GM21390 (cell line): ENCODE measurements around the gene CACTIN.

Source experiments
- ATAC-seq: cut with Tn5 transposase; IDR thresholded peaks from one replicate; pipeline ENCODE4 v1.9.1; 2021; ENCODE audit not compliant: unreplicated experiment

The CACTIN gene

GRCh38 chr19:3646336-3647092 is 19.9 kb upstream of the CACTIN start:
- ATAC-seq, result no peak

GRCh38 chr19:3645726-3646125 is 19.1 kb upstream of the CACTIN start:
- no peak for ATAC-seq

DNA sequence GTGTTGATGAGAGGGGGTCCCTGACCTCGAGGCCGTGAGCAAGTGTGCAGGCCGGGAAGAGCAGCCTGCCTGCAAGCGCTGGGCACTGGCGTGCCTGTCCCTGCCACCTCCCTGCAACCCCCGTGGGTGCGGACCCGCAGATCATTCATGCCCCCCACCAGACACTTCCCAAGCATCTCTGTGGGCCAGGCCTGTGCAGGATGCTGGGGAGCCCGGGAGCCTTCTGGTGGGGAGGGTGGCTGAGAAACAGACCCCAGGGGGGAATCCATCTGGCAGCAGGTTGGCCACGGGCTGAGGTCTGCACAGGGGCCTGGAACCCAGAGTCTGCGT is 18.4 kb upstream of the CACTIN start:
- ATAC-seq, result no peak

GRCh38 chr19:3644351-3645066 is 17.9 kb upstream of the CACTIN start:
- no peak for ATAC-seq

DNA sequence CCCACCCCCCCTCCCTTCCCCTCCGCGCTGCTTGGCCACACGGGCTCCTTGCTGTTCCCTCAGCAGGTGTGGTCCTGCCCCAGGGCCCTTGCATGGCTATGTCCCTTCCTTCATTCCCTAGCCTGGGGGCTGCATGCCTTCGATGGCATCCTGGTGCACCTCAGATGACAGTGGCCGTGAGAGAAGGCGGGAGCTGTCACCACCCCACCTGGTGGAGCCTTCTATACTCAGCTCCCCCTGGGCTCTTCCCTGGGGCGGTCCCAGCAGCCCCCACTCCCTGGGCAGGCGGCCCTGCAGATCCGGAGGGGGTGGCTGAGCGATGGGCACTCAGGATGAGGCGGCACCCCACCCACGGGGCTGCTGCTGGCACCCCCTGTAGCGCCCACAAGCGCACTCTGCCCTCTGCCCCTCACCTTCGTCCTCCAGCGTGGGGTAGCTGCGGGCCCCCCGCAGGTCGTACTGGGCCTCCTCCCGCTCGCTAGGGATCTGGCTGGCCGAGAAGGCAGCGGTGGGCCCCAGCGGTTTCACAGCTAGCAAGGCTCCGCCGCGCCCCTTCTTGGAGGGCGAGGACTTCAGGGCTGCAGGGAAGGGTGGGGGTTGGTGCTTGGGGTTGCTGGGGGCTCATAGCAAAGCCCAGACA is 17.2 kb upstream of the CACTIN start:
- ATAC-seq, result no peak

DNA sequence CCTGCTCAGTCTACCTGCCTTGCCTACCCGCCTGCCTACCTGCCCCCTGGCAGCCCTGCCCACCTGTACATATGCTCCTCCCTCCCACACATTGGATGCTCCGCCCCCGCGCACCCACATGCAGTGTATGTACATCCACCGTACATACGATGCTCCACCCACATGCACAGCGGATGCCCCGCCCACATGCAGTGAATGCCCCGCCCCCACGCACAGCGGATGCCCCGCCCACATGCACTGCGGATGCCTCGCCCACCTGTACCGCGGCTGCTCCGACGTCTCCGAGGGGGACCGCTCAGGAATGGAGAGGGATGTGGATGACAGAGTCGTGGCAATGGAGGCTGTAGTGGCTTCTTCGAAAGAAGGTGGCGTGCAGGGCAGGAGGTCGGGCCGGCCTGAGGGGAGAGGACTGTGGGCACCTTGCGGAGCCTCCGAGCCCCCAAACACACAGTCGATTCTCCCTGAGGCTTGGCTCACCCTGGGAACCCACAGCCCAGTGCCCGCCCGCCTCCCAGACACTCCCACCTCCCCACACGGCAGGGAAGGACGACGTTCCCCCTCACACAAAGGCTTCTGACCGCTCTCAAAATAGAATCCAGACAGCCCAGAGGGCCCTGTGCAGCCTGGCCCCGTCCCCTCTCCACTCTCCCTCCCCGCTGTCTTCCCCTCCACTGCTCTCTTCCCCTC is 16.5 kb upstream of the CACTIN start:
- no peak for ATAC-seq

- ATAC-seq, result no peak
Measured at GRCh38 chr19:3642296-3642695, 15.7 kb upstream of the CACTIN start.

GRCh38 chr19:3641515-3642269 is 15.1 kb upstream of the CACTIN start:
- ATAC-seq, result no peak

- ATAC-seq, result no peak
Measured at GRCh38 chr19:3639479-3639878, 12.9 kb upstream of the CACTIN start.

DNA sequence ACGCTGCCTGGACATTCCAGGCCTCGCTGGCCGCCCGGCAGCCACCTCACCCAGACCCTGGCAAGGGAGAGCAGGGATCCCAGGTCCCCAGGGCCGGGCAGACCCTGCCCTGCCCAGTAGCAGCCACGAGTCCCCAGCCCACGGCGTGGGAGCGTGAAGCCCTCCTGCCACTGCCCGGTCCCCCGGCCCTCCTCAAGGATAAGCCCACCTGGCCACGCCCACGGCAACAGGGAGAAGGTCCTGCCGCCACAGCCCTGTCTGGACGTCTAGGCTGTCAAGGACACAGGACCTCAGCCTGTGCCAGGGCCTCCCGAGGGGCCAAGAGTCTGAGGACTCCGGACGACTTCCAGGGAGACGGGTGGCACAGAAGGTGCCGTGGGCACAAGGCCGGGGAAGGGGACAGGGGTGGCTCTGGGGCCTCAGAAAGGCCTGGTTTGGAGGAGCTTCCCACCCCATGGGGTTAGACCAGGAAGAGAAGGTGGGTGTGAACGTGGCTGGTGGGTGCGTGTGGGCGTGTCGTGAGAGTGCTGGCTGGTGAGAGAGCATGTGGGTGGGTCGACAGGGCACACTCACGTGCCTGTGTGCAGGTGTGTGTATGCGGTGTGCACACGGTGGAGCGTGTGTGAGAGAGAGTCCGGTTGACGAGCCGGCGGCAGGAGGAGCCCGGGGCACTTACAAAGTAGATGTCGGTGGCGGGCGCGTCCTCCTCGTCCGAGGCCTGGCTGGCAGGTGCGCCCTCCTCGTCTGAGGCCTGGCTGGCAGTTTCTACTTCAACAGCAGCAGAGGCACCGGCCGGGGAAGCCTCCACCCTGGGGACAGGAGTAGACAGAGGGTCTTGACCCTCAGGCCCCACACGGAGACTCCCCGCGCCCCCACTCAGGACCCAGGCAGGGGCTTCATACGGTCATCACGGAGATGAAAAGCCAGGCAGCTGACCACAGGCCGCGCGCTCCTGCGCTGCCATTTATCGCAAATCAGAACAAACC is 11.9 kb upstream of the CACTIN start:
- ATAC-seq, result no peak

- no peak for ATAC-seq
Measured at GRCh38 chr19:3637621-3638020, 11.0 kb upstream of the CACTIN start.

DNA sequence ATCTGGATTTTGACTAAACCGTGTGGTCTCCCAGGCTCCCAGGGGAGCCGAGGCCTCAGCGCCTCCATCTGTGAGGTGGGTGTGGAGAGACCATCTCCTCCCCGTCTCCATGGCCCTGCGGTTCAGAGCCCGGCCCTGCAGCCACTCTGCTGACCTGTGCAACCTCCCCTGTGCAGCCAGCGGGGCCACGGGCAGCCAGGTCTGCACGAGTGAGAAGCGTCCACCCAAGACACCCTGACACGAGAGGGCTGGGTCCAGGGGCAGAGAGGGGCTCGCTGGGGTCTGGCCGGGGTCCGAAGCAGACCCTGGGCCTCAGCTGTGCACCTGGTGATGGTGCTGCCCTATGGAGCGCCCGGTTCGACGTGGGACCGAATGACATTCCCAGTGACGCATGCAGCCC is 10.4 kb upstream of the CACTIN start:
- ATAC-seq, result no peak

DNA sequence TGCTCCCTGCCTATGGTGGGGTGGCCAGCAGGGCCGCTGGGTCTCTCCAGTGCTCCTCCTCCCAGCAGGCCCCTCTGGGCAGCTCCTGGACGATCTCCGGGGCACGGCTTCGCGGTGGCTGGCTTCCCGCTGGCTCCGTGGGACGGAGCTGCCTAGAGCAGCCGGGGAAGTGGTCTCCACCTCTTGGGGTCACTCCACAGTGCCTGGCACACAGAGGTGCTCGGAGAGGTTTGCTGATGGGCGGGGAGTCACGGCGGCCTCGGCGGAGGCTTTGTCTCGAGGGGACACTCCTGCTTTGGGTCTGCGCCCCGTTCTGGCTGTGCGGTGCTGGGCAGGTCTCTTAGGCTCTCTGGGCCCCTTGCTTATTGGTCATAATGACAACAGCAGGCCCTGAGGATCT is 9.9 kb upstream of the CACTIN start:
- no peak for ATAC-seq

- no peak for ATAC-seq
Measured at GRCh38 chr19:3634496-3635045, 8.0 kb upstream of the CACTIN start.

DNA sequence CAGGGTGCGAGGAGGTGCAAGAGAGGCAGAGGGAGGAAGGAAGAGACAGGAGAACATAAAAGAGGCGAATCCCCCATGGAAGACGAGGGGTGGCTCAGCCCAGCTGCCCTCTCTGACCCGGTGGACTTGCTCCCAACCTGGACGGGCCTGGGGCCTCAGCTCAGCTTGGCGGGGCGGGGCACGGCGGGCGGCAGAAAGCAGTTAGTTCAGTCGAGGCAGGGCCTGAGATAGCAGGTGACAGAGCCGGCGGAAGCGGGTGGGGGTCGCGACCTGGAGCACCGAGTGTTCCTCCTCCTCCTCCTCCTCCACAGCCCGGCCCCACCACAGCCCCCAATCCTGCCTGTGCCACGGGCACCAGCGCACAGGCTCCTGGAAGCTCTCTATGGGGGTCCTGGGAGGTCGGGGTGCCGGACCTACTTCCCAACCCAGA is 7.0 kb upstream of the CACTIN start:
- no peak for ATAC-seq

- ATAC-seq, result no peak
Measured at GRCh38 chr19:3632739-3633558, 6.4 kb upstream of the CACTIN start.

DNA sequence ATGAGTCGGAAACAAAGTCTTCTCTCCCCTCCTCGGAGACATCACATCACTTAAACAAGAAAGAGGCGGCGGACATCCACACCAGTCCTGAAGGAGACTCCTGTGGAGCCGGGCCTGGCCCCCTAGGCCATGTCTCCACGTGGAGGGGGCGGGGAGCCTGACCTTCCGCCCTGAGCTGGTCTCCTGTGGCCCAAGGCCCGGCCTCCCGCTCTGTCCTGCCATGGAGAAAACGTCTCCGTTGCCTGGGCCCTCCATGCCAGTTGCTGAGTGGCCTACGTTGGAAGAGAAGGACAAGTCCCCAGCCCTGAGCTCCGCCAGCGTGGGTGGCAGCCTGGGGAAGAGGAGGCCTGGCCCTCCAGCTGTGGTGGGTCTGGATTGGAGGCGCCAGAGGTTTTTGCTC is 5.5 kb upstream of the CACTIN start:
- no peak for ATAC-seq

GRCh38 chr19:3631053-3631861 is 4.7 kb upstream of the CACTIN start:
- ATAC-seq, result no peak
